ENCODE measurements around the gene ATXN10.
"Not testable (repeated sequence)": the region's sequence is repeated elsewhere in the genome, so short reads cannot be mapped to it uniquely, and the experiment has no call there.

Gene ATXN10

GRCh38 chr22:45784357-45785277, 113.0 kb downstream of the ATXN10 start:
- DNase-seq (ENCODE audit: low read depth in 2 of 2), result no peak

GRCh38 chr22:45785458-45785857, 113.8 kb downstream of the ATXN10 start:
- no peak for DNase-seq (ENCODE audit: low read depth in 2 of 2)

- no peak for DNase-seq (ENCODE audit: low read depth in 2 of 2)
Measured at GRCh38 chr22:45786726-45787125, 115.1 kb downstream of the ATXN10 start.

- no peak for DNase-seq (ENCODE audit: low read depth in 2 of 2)
Measured at GRCh38 chr22:45787759-45788158, 116.1 kb downstream of the ATXN10 start.

GRCh38 chr22:45788522-45788921, 116.9 kb downstream of the ATXN10 start:
- no peak for DNase-seq (ENCODE audit: low read depth in 2 of 2)

- no peak for DNase-seq (ENCODE audit: low read depth in 2 of 2)
Measured at GRCh38 chr22:45790401-45790800, 118.8 kb downstream of the ATXN10 start.

- DNase-seq (ENCODE audit: low read depth in 2 of 2), result no peak
Measured at GRCh38 chr22:45793161-45793560, 121.5 kb downstream of the ATXN10 start.

- DNase-seq (ENCODE audit: low read depth in 2 of 2), result no peak
Measured at GRCh38 chr22:45793892-45794291, 122.3 kb downstream of the ATXN10 start.

- DNase-seq (ENCODE audit: low read depth in 2 of 2), result not testable (repeated sequence)
Measured at GRCh38 chr22:45796009-45796408, 124.4 kb downstream of the ATXN10 start.

GRCh38 chr22:45799291-45799690, 127.7 kb downstream of the ATXN10 start:
- DNase-seq (ENCODE audit: low read depth in 2 of 2), result no peak

GRCh38 chr22:45802054-45802453, 130.4 kb downstream of the ATXN10 start:
- no peak for DNase-seq (ENCODE audit: low read depth in 2 of 2)

- no peak for DNase-seq (ENCODE audit: low read depth in 2 of 2)
Measured at GRCh38 chr22:45804319-45804985, 132.8 kb downstream of the ATXN10 start.

- no peak for DNase-seq (ENCODE audit: low read depth in 2 of 2)
Measured at GRCh38 chr22:45804986-45805325, 133.3 kb downstream of the ATXN10 start.

- DNase-seq (ENCODE audit: low read depth in 2 of 2), result no peak
Measured at GRCh38 chr22:45805413-45805812, 133.8 kb downstream of the ATXN10 start.

GRCh38 chr22:45807156-45807915, 135.7 kb downstream of the ATXN10 start:
- no peak for DNase-seq (ENCODE audit: low read depth in 2 of 2)

- DNase-seq (ENCODE audit: low read depth in 2 of 2), result no peak
Measured at GRCh38 chr22:45812910-45813309, 141.3 kb downstream of the ATXN10 start.

- no peak for DNase-seq (ENCODE audit: low read depth in 2 of 2)
Measured at GRCh38 chr22:45814198-45814597, 142.6 kb downstream of the ATXN10 start.

GRCh38 chr22:45816776-45817175, 145.1 kb downstream of the ATXN10 start:
- no peak for DNase-seq (ENCODE audit: low read depth in 2 of 2)

- DNase-seq (ENCODE audit: low read depth in 2 of 2), result no peak
Measured at GRCh38 chr22:45817745-45818423, 146.2 kb downstream of the ATXN10 start.

GRCh38 chr22:45818424-45819085, 146.9 kb downstream of the ATXN10 start:
- DNase-seq (ENCODE audit: low read depth in 2 of 2), result no peak

GRCh38 chr22:45819305-45819704, 147.7 kb downstream of the ATXN10 start:
- no peak for DNase-seq (ENCODE audit: low read depth in 2 of 2)

Measured in stimulated activated CD4-positive, alpha-beta T cell treated with anti-CD3 and anti-CD28 coated beads, Interleukin-12 subunit alpha, Interleukin-12 subunit beta, amount 100 ng/mL, for 24 hours (primary cell).